Lower leg skin (tissue), 3 donors: ENCODE results near the gene LRRFIP1.

ENCODE experiments used
- CTCF ChIP-seq, 3 donors: fragments of 450-650 bp; IDR thresholded peaks; one replicate each; pipeline ENCODE4 v1.5.1; 2016; ENCODE audit warnings: antibody characterized with exemption in 3 of 3, mild to moderate bottlenecking in 3 of 3, moderate library complexity in 2 of 3
- POLR2A ChIP-seq, 2 donors: fragments of 450-650 bp; IDR thresholded peaks; one replicate each; pipeline ENCODE4 v1.6.1; 2016 to 2017; ENCODE audit warnings: antibody characterized with exemption in 2 of 2, mild to moderate bottlenecking in 1 of 2, moderate library complexity in 1 of 2

DNA sequence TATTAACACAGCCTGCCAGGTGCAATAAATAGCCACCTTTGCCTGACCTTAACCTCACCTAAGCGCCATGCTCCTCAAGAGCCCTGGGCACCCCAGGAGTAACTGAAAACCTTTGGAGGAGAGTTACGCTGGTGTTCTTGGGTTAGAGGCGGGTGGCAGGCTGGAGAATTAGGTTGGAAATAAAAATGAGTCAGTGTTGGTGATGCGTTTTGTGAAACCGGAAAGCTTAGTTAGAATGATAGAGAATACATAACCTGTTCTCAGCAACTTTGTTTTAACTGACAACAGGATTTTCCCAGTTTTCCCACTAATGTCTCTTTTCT lies 17.0 kb downstream of the LRRFIP1 start:
- TF ChIP-seq CTCF (IDR thresholded peaks at IDR 0.05) (no peak), POLR2A (IDR thresholded peaks at IDR 0.05) (no peak)
